NCI-H1436 treated with DMSO at 0.1 percent for 48 hours (cell line): ENCODE data around the gene TSPAN14.

Experiments
- DNase-seq: peaks from one replicate; lab custom pipeline; 2025; lab: John Stamatoyannopoulos, UW

TSPAN14 gene

GRCh38 chr10:80488539-80489066 is 34.5 kb downstream of the TSPAN14 start:
- no peak for DNase-seq

GRCh38 chr10:80489371-80490112 is 35.4 kb downstream of the TSPAN14 start:
- no peak for DNase-seq

GRCh38 chr10:80491251-80492102 is 37.4 kb downstream of the TSPAN14 start:
- DNase-seq, result no peak

GRCh38 chr10:80492848-80493521 is 38.9 kb downstream of the TSPAN14 start:
- no peak for DNase-seq

GRCh38 chr10:80493522-80494051 is 39.5 kb downstream of the TSPAN14 start:
- no peak for DNase-seq

GRCh38 chr10:80496555-80497172 is 42.6 kb downstream of the TSPAN14 start:
- no peak for DNase-seq

DNA sequence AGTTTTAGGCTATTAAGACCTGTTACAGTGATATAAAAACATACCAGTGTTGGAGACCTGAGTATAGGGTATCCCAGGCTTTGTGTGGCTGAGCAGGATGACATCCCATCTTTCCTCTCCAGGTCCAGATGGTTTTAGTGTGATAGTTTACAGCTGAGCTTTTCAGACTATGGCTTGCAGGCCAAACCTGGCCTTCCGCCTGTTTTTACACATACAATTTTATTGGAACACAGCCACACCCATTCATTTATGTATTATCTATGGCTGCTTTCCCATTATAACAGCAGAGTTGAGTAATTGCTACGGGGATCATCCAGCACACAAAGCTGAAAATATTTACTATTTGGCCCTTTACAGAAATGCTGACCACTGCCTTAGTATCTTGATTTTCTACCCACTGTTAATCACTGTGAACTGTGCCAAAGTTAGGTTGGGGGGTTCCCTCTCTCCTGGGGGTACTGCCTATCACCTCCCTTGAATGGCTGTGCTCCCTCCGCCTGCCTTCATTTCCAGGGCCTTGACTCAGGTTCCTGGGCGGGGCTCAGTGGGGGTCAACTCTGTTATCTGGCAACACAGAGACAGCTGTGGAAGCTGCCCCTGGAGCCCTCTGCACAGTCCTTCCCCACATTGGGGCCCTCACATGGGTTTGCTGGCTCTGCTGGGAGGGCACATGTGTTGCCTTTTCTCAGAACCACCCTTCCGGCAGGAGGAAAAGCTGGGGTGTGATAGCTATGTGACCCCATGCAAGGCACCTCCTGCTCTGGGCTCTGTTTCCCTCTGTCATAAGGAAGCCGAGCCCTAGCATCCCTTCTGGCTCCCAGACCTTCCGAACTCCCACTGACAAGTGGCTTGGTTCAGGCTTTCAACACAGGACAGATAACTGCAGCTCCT is 43.3 kb downstream of the TSPAN14 start:
- DNase-seq, result no peak

DNA sequence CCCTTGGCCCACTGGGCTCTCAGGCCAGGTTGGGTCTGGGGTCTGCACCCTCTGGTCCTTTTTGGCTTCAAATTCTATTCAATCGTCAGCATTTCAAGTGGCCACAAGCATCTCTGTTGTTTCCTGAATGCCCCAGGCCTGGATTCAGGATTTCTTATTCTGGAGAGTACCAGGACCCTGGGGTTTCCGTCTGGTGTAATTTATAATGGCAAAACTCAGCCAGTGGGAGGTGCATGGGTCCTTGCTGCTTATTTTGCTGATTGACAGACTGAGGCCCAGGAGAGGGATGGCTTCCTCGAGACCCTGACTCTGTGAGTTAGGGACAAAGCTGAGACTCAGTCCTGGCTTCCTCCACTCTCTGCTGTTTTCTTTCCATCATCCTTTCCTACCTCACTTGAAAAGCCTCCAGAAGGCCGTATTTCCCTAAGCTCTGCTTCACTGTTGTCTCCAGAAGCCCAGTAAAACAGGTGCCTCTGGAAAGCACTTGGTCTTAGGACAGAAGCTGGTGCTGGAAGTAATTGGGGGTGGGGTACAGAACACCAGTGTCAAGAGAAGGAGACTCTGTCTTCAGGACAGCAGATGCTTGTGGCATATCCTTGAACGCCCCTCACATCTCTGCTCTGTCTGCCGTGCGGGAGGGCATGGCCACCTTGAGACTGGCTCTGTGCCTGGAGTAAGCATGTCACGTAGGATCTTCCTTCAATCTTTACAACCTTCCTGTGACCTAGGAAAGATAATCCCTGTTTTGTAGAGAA is 44.1 kb downstream of the TSPAN14 start:
- DNase-seq, result no peak

- DNase-seq, result no peak
These were observed 45.0 kb downstream of the TSPAN14 start for GRCh38 chr10:80498833-80499741.

- DNase-seq, result no peak
These were observed 46.7 kb downstream of the TSPAN14 start for GRCh38 chr10:80500572-80501380.

DNA sequence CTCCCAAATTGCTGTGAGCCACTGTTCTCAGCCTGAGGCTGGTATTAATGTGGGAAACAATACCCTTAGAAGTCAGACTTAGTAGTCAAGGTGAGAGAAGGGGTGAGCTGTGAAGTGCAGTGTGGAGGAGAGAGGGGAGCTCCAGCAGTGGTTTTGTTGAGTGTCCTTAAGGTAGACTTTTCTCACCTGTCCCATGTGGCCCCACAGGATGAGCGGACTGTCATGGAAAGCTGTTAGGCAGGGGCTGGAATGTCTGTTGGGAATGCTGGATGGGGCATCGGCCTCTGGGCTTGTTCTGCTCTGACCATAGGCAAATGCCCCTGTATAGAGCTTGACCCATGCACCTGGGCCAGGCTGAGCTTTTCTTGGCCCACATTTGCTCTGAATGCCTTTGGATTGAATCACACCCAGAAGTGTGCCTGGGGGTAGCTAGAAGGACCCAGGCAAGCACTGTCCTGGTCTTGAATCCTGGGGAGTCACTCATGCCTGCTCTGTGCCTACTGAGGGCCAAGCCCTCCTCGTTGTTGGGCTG is 47.3 kb downstream of the TSPAN14 start:
- DNase-seq, result no peak

- no peak for DNase-seq
These were observed 47.9 kb downstream of the TSPAN14 start for GRCh38 chr10:80501913-80502521.

DNA sequence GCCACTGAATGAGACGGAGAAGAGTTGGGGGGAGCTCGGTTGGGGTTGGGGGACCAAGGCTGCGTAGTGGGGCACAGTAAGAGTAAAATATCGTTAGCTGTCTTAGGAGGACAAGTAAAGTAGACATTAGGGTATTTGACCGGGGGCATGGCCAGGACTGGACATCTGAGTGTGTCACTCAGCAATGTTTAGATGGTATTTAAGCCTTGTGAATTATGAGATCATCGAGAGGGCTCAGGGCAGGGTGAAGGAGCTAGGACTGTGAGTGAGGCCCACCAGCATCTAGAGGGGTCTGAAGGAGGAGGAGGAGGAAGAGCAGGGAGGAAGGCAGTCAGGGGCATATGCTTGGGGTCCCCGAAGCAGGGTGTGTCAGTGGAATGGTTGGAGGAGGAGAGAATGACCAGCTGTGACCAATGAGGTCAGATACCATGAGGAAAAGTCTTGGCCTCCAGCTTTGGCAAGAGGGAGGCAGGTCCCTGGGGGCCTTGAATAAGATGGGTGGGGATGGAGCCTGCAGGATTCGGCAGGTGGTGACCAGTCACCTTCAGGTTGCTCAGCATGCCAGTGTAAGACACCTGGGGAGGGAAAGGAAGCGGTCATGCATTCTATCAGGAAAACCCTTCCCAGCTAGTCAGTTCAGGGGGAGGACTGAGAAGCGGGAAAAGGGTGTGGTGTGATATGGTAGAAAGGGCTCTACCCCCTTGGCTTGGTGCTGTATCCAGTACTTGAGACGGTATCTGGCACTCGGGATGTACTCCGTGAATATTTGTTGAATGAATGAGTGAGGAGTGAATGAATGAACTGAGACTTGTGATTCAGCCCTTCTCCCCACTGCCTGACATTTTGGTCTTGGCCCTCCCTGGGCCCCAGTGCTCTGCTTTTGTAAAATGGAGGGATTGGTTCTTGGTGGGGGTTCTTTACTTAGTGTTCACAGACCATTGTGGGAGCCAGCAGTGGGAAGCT is 48.8 kb downstream of the TSPAN14 start:
- no peak for DNase-seq

DNA sequence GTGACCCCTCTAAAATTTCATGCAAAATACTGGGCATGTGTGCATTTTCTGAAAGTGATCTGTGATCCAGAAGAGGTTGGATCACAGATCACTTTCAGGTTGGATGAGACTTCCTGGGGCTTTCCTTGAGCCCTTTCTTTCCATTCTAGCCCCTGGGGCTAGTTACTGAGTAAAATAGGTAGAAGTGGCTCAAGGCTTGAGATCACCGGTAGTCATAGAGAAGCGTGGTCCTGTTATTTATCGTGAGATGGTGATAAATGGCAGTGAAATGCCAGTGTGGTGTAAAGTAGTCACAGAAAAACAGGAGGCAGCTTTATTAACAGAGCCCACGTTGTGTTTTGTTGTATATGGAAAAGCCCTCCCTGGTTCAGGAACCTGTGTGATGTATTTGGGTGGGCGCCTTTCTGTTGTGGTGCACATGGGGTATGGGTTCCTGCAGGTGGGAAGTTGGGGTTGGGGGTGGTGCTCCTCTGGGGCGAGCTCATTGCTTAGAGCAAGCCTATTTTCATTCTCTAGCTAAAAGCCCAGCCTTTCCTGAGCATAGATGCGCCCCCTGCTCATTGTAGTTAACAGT is 49.6 kb downstream of the TSPAN14 start:
- no peak for DNase-seq

- no peak for DNase-seq
These were observed 50.2 kb downstream of the TSPAN14 start for GRCh38 chr10:80504158-80504811.
